ENCODE results near the gene SBNO2.

SBNO2 gene, protein sequence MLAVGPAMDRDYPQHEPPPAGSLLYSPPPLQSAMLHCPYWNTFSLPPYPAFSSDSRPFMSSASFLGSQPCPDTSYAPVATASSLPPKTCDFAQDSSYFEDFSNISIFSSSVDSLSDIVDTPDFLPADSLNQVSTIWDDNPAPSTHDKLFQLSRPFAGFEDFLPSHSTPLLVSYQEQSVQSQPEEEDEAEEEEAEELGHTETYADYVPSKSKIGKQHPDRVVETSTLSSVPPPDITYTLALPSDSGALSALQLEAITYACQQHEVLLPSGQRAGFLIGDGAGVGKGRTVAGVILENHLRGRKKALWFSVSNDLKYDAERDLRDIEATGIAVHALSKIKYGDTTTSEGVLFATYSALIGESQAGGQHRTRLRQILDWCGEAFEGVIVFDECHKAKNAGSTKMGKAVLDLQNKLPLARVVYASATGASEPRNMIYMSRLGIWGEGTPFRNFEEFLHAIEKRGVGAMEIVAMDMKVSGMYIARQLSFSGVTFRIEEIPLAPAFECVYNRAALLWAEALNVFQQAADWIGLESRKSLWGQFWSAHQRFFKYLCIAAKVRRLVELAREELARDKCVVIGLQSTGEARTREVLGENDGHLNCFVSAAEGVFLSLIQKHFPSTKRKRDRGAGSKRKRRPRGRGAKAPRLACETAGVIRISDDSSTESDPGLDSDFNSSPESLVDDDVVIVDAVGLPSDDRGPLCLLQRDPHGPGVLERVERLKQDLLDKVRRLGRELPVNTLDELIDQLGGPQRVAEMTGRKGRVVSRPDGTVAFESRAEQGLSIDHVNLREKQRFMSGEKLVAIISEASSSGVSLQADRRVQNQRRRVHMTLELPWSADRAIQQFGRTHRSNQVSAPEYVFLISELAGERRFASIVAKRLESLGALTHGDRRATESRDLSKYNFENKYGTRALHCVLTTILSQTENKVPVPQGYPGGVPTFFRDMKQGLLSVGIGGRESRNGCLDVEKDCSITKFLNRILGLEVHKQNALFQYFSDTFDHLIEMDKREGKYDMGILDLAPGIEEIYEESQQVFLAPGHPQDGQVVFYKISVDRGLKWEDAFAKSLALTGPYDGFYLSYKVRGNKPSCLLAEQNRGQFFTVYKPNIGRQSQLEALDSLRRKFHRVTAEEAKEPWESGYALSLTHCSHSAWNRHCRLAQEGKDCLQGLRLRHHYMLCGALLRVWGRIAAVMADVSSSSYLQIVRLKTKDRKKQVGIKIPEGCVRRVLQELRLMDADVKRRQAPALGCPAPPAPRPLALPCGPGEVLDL (N-terminal part only)

DNA sequence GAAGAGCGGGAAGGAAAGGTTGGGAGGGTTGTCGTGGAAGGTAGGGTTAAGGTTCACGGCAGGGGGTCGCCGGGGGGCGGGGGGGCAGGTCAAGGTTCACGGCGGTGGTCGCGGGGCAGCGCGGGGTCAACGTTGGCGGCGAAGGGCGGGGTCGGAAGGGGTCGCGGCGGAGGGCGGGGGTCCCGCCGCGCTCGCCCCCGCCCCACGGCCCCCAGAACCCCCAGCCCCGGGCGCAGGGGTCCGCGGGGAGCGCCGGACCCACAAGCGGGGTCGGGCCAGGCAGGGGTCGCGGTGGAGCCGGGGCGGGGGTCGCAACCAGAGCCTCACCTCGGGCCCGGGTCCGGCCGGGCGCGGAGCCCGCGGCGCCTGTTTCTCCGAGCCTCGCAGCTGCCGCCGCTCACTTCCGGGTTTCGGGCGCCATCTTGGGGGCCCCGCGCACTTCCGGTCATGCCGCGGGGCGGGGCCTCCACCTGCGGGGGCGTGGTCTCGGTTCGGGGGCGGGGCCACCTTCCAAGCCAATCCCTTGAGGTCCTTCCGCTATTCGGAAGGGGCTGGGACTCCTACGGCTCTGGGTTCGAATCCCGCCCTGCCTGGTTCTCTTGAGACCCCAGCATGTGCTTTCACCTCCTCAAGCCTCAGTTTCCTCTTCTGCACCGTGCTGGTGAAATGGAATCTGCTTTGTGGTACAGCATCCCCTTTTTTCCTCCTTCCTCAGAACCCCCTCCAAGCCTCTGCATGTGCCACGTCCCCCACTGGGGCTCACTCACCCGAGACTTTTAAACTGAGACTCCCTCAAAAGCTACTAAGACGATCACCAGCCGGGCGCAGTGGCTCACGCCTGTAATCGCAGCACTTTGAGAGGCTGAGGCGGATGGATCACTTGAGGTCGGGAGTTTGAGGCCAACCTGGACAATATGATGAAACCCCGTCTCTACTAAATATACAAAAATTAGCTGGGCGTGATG, at the start of gene SBNO2:
SBNO2 (minus strand) TSS at position 424 of the 965 bp plus-strand sequence. CDS start 19,992 bp downstream, outside the sequence.
- FAIRE-seq: no peak

DNA sequence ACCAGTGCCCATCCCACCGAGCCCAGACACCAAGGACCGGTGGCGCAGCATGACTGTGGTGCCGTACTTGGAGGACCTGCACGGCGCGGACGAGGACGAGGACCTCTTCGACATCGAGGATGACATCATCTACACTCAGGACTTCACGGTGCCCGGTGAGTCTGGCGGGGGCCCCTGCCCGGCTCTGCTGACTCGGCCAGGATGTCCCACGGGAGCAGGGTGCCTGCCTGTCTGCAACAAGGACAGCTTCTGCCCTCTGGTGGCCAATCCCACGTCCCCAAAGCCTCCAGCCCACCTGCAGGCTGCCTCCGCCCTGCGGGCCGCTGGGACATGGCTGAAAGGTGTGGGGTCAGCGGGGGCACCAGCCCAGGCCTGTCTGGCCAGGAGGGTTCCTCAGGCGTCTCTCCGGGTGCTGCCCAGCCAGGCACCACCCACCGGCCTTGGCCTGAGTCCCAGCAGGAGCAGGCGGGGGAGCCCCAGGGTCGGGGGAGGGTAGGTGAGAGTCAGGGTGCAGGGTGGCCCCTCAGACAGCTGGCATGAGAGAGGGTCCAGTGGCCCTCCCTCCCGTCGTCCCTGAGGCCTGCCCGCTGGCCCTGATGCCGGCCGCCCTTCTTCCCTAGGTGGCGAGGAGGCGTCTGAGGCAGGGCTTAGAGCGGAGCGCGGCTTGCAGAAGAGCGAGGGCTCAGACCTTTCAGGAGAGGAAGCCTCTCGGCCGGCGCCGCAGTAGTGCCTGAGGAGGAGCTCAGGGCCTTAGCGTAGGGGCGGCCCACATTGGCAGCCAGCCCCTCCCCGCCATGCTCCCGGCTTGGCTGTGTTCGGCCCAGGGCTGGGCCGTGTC, 49.2 kb upstream of the SBNO2 start:
- no peak for FAIRE-seq

DNA sequence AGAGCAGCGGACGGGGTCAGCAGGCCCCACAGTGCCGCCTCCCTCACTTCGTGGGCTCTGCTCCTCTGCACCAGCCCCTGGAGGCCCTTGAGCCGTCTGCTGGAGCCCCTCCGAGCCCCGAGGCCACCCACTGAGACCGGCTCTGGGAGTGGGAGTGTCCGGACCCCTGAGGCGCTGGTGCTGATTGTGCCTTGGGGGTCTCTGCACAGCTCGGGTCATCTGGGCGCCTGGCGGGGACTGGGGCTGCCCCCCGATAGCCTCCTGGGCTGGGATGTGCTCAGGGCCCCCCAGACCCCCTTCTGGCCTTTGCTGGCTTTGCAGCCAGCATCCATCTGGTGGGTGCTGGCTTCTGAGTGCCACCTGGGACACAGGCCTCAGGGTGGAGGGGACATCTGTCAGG, 48.3 kb upstream of the SBNO2 start:
- FAIRE-seq: no peak

DNA sequence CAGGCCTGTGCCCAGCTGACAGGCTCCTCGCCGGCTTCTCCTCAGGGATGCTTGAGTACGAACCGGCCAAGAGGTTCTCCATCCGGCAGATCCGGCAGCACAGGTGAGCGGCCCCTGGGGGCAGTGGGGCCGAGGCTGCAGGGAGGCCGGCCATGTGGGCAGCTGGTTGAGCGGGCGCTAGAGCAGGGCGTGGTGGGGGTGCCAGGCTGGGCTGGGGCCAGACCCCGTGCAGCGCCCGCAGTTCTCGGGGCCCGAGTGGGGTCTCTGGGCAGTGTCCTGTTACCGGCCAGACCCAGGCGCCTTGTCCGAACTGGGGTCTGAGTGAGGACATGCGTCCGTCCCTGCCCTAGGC, 47.8 kb upstream of the SBNO2 start:
- FAIRE-seq: no peak

DNA sequence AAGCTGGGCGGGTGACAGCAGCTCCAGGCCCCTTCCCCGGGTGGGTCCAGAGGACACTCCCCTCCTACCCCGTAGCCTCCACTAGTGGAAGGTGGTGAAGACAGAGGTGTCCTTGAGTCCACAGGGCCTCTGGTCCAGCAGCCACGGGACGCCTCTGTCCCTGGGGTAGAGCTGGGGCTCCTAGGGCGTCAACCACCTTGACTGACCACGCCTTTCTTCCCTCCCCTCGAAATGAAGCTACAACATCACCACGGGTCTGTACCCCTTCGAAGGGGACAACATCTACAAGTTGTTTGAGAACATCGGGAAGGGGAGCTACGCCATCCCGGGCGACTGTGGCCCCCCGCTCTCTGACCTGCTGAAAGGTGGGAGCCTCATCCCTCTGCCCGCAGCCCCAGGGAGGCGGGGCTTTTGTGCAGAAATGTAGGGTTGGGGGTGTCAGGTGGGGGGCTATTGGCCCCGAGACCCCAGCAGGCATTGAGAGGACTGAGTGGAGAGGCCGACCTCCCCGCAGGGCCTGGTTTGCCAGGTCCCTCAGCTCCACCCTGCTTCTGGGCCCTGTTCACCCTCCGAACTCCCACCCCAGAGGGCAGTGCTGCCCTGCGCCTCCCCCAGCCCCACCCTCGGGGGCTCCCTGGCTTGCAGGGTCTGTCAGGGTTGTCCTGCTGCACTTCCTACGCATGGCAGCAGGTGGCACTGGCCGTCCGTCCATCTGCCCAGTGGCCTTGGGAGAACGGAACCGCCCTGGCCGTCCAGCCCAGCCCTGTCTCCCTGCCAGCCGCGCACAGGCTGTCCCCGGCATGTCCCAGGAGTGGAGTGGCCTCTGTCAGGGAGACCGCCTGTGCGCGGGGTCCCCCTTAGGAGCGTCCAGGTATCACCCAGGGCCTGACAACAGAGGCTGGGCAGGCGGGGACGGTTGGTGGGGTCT, 47.2 kb upstream of the SBNO2 start:
- FAIRE-seq: no peak

DNA sequence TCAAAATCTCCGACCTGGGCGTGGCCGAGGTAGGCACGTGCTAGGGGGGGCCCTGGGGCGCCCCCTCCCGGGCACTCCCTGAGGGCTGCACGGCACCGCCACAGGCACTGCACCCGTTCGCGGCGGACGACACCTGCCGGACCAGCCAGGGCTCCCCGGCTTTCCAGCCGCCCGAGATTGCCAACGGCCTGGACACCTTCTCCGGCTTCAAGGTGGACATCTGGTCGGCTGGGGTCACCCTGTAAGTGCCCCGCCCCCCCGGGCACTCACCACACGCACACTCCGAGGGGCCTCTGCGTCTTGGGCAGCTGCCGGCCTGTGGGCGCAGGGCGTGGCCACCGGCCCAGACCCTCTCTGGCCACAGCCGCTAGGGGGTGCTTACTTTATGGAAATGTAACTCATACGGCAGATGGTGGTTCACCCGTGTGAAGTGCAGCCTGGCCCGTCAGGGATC, 46.4 kb upstream of the SBNO2 start:
- no peak for FAIRE-seq

DNA sequence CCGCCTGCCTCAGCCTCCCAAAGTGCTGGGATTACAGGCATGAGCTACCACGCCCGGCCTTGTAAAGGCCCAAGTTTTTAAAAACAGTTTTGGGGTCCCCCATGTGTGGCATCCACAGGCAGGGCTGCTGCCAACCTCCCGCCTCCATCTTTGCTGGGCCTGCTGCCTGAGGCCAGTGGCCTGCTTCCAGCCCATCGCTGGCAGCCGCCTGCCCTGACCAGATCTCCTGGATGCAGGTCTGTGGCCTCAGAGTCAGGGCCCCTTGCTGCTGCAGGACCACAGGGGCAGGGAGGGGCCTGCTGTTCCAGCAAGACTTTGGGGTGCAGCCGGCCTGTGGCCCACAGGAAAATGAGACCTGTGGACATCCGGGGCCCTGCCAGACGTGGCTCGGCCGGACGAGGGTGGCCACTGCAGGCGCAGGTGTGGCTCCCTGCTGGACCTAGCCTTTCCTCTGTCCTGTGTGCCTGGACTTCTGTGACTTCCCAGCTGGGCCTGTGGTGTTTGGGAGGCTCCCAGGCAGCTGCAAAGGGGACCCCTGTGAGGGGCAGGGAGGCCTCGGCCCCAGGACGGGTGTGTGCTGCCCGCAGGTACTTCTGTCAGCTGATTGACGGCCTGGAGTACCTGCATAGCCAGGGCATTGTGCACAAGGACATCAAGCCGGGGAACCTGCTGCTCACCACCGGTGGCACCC, 45.9 kb upstream of the SBNO2 start:
- FAIRE-seq: no peak

DNA sequence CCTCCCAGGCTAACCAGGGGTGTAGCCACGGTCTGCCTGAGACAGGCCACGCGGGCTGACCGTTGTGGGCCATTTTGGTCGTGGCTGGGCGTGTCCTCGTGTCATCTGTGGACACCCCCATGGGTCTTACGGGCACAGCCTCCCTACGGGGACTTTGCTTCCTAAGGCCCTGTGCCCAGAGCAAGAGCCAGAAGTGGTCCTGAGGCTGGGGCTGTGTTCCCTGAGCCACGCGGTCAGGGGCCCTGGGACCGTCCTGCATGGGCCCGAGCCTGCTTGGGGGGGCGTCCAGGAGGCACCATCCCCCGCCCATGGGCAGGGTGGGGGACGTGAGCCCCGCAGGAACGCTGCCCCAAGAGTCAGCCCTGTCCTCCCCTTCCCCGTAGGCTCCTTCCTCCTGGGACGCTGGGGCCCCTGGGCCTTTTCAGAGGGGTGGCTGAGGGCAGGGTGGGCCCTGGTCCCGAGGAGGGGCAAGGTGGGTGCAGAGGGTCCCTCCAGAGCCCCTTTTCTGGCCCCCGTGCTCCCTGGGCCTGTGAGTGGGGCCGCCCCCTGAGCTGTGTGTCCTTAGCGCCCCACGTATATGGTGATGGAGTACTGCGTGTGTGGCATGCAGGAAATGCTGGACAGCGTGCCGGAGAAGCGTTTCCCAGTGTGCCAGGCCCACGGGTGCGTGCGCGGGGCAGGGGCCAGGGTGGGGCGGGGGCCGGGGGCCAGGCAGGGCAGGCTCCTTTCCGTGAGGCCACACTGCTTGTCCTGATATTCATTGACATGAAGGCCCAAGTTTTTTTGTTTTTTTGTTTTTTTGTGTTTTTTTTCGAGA, 44.9 kb upstream of the SBNO2 start:
- no peak for FAIRE-seq

DNA sequence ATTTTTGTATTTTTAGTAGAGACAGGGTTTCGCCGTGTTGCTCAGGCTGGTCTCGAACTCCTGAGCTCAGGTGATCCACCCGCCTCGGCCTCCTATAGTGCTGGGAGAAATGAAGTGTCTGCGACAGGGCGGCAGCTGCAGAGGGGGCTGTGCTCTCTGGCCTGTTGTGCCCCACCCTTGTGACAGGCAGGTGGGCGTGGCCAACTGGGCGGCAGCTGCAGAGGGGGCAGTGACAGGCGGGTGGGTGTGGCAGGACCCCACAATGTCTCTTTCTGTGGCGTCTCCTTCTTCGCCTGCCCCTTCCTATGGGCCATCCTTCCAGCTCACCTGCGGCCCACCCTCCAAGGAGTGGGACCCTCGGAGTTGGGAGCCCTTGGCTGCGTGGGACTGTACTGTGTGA, 43.3 kb upstream of the SBNO2 start:
- FAIRE-seq: no peak

DNA sequence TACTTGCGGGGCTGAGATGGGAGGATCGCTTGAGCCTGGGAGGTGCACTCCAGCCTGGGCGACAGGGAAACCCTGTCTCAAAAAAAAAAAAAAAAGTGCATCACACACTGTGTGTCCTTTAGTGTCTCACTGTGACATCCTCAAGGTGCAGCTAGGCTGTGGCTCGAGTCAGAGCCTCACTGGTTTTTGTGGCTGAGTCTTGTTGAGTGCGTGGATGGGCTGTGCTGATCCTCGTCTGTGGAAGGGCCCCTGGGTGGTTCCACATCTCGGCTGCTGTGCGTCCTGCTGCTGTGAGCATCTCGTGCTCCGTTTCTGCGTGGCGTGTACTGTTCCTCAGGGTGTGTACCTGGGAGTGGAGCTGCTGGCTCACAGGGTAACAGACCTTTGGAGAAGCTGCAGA, 42.7 kb upstream of the SBNO2 start:
- FAIRE-seq: no peak

DNA sequence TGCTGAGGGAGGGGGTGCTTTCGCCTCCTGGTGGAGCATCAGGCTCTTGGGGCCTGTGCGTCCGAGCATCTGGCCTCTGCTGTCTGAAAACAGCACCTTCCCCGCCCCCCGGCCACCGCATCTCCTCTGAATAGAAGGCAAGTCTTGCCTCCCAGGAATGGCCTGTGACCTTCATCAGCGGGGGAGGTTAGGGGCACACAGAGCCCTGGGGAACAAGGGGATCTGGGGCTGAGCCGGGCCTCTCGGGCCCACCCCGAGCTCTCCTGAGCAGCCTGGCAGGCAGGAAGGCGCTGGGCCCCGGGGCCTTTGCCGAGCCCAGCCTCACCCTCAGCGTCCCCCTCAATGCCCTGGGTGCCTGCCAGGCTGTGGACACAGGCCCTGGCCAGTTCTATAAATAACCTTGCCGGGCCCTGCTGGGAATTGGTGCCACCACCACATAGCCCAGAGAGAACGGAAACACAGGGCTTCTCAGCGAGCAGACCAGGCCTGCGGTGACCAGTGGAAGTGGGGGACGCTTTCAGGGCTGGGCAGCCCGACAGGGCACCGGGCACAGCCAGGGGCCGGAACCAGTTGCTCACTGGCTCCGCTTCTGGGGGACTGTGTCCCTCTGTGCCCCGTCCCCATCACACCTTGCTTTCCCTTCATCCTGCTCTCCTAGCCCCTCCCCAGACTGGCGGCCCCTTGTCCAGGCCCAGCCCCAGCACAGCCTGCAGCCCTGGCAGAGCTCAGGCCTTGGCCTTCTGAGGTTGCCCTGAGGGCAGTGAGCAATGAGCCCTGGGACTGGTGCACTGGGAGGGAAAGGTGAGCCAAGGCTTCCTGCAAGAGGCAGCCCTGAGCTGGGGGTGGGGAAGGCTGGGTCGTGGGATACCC, 41.0 kb upstream of the SBNO2 start:
- FAIRE-seq: no peak

DNA sequence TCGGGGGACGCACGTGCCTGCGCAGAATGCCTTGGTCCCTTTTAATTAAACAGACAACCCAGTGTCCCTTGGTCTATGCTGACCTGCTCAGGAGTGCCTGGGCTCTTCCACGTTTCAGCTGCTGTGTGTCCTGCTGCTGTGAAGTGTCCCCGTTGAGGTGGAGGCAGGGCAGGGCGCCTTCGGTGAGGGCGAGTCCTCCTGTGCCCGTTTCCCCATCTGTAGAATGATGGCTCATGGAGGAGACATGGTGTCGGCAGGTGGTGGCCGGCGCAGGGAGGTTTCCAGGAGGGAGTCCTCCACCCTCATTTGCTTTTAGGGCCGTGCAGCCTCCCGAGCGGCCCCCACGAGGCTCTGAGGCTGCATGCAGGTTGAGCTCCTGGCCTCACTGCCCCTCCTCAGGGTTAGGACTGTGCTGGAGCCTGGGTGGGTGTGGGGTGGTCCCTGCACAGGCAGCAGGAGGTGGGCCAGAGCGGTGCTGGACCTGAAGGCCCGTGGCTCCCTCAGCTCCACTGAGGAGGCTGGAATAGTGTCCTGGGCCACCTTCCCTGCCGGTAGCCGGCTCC, 40.3 kb upstream of the SBNO2 start:
- no peak for FAIRE-seq

DNA sequence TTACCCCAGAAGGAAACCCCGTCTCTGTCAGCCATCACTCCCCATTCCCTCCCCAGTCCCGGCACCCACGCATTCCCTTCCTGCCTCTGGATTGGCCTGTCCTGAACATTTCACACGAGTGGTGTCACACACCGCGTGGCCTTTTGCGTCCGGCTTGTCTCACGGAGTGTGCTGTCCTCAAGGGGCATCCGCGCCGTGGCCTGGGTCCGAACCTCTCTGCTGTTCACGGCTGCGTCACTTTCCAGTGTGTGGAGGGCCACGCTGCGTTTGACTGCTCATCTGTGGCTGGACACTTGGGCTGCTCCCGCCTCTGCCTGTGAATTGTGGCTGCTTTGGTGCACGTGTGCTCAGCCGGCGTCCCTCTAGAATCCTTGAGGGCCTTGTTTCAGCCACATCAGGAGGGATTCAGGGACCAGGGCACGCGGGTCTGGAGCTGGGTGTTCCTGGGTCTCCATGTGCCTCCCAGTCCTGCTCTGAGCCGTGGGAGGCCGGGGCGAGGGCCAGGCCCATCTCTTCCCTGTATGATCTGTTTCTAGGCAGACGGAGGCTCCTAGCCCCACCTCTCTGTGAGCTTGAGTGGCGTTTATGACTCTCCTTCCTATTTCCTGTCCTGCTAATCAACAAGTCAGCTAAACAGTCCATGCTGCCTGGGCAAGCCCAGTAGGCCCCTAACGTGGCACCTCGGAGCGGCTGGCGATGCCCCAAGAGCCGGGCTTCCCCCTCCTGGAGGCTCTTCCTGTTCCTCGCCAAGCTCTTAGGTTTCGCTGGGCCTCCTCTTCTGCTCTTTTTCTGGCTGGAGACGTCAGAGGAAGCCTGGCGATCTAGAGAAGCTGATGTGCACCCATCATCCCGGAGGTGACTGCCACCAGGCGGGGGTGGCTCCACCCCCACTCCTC, 39.6 kb upstream of the SBNO2 start:
- no peak for FAIRE-seq

DNA sequence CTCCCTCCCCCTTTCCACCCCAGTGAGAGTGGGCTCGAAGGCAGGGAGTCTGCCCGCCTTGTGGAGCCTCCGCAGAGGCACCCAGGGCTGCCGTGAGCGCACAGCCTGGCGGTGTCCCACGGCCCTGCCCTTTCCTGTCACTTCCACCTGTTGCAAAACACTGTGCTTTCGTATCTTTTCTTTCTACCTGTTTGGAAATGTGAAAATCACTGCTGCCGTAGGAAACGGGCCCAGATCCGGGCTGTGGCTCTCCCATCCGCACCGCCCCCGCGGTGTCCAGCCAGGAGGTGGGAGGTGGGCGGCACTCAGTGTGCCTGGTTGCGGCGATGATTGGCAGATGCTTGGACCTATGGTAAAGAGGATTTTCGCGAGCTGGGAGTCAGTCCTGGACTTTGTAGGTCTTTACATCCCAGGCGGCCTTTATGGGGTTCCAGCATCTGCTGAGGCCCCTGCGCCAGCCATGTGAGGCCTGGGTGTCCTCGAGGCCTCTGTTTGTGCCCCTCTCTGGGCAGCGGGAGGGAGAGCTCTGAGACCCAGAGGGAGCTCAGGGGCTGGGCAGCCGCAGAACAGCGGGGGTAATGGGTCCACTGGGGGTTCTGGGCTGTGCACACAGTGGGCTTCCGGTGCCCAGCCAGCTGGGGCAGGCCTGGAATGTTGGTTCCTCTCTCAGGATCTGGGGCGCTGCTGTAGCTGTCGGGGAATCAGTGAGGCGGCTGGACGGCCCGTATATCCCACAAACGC, 37.6 kb upstream of the SBNO2 start:
- no peak for FAIRE-seq

DNA sequence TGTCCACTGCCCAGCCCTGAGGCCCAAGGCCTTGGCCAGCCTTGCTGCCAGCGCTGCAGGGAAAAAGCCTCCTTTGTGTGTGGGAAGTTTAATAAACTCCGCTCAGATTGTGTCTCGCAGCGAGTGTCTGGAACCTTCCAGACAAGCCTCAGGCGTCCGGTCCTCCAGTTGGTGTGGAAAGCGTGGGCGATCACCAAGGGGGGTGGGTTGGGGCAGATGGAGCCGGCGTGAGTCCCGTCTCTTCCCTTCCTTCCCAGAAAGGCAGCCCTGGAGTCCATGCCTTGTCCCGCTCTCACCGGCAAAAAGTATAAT, 36.1 kb upstream of the SBNO2 start:
- FAIRE-seq: no peak
